ENCODE results near the gene IMP4. TPM values are rescaled to one million over a fixed set of nuclear protein-coding genes. Genes with fewer than 3 reads are reported as not detected.

Gene IMP4
- total RNA-seq, 1 experiment from 2014 or later: 89.2 TPM

DNA sequence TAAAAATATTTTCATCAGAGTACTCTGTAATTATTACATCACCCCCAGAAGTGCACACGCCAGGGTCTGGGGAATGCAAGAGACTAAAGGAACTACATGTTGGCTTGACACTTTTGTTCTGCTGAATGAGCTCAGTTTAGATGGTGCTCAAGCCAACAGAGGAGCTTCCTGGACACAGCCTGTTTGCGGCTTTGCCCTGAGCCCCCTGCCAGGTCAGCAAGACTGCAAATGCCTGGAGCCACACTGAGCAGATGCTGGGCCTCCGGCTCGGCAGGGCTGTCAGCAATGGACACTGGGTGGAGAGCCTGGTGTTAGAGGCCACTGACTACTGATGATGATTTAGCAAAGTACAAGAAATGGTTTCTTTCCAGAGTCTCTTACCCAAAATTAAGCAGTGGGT, 45.1 kb downstream of the IMP4 start:
- Mint-ChIP-seq H3K9me3 (peaks cover 3% of the 10 kb centered on the region; the same call in 1 of the 2 replicates), H3K4me3 (no peak overlapping the region), H3K4me1 (peaks cover 25% of the 10 kb centered on the region), H3K36me3 (no peaks in the 10 kb centered on the region), H3K27me3 (ENCODE audit: low read depth) (peaks cover 15% of the 10 kb centered on the region), H3K27ac (no peak overlapping the region)
- ATAC-seq: peak; percentile 18; the same call in 1 of the 2 replicates
- ChIA-PET CTCF (interaction anchor here (1.0 to 1.5 kb wide), 2 partner anchors 9 to 15 kb away, joined by 3 to 6 read pairs; no protein-coding TSS in a partner anchor), POLR2A (no interaction called here)
- DNase-seq (ENCODE audit: low spot score): no peak
- TF ChIP-seq CBFB (CRISPR knock-in tag; IDR thresholded peaks at IDR 0.05; ENCODE audit: low read depth) (no peak), FOXJ3 (CRISPR knock-in tag; IDR thresholded peaks at IDR 0.05; ENCODE audit: borderline replicate concordance) (no peak), ZNF219 (CRISPR knock-in tag; IDR thresholded peaks at IDR 0.05; ENCODE audit: borderline replicate concordance) (no peak), GRHL2 (CRISPR knock-in tag; IDR thresholded peaks at IDR 0.05; ENCODE audit: insufficient replicate concordance, severe bottlenecking) (no peak), RELA (CRISPR knock-in tag; IDR thresholded peaks at IDR 0.05; ENCODE audit: borderline replicate concordance) (no peak), ZNF138 (CRISPR knock-in tag; conservative IDR thresholded peaks at IDR 0.05) (no peak)
- TF ChIP-seq, protein P1, sequence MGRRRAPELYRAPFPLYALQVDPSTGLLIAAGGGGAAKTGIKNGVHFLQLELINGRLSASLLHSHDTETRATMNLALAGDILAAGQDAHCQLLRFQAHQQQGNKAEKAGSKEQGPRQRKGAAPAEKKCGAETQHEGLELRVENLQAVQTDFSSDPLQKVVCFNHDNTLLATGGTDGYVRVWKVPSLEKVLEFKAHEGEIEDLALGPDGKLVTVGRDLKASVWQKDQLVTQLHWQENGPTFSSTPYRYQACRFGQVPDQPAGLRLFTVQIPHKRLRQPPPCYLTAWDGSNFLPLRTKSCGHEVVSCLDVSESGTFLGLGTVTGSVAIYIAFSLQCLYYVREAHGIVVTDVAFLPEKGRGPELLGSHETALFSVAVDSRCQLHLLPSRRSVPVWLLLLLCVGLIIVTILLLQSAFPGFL (CRISPR knock-in tag; IDR thresholded peaks at IDR 0.05; ENCODE audit: borderline replicate concordance): no peak
- TF ChIP-seq, protein P2, sequence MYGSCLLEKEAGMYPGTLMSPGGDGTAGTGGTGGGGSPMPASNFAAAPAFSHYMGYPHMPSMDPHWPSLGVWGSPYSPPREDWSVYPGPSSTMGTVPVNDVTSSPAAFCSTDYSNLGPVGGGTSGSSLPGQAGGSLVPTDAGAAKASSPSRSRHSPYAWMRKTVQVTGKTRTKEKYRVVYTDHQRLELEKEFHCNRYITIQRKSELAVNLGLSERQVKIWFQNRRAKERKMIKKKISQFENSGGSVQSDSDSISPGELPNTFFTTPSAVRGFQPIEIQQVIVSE (CRISPR knock-in tag; IDR thresholded peaks at IDR 0.05; ENCODE audit: borderline replicate concordance): no peak
- TF ChIP-seq, protein P3, sequence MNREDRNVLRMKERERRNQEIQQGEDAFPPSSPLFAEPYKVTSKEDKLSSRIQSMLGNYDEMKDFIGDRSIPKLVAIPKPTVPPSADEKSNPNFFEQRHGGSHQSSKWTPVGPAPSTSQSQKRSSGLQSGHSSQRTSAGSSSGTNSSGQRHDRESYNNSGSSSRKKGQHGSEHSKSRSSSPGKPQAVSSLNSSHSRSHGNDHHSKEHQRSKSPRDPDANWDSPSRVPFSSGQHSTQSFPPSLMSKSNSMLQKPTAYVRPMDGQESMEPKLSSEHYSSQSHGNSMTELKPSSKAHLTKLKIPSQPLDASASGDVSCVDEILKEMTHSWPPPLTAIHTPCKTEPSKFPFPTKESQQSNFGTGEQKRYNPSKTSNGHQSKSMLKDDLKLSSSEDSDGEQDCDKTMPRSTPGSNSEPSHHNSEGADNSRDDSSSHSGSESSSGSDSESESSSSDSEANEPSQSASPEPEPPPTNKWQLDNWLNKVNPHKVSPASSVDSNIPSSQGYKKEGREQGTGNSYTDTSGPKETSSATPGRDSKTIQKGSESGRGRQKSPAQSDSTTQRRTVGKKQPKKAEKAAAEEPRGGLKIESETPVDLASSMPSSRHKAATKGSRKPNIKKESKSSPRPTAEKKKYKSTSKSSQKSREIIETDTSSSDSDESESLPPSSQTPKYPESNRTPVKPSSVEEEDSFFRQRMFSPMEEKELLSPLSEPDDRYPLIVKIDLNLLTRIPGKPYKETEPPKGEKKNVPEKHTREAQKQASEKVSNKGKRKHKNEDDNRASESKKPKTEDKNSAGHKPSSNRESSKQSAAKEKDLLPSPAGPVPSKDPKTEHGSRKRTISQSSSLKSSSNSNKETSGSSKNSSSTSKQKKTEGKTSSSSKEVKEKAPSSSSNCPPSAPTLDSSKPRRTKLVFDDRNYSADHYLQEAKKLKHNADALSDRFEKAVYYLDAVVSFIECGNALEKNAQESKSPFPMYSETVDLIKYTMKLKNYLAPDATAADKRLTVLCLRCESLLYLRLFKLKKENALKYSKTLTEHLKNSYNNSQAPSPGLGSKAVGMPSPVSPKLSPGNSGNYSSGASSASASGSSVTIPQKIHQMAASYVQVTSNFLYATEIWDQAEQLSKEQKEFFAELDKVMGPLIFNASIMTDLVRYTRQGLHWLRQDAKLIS (CRISPR knock-in tag; IDR thresholded peaks at IDR 0.05; ENCODE audit: borderline replicate concordance): no peak
- TF ChIP-seq, protein P4, sequence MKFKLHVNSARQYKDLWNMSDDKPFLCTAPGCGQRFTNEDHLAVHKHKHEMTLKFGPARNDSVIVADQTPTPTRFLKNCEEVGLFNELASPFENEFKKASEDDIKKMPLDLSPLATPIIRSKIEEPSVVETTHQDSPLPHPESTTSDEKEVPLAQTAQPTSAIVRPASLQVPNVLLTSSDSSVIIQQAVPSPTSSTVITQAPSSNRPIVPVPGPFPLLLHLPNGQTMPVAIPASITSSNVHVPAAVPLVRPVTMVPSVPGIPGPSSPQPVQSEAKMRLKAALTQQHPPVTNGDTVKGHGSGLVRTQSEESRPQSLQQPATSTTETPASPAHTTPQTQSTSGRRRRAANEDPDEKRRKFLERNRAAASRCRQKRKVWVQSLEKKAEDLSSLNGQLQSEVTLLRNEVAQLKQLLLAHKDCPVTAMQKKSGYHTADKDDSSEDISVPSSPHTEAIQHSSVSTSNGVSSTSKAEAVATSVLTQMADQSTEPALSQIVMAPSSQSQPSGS (CRISPR knock-in tag; IDR thresholded peaks at IDR 0.05; ENCODE audit: borderline replicate concordance, low read depth): no peak

DNA sequence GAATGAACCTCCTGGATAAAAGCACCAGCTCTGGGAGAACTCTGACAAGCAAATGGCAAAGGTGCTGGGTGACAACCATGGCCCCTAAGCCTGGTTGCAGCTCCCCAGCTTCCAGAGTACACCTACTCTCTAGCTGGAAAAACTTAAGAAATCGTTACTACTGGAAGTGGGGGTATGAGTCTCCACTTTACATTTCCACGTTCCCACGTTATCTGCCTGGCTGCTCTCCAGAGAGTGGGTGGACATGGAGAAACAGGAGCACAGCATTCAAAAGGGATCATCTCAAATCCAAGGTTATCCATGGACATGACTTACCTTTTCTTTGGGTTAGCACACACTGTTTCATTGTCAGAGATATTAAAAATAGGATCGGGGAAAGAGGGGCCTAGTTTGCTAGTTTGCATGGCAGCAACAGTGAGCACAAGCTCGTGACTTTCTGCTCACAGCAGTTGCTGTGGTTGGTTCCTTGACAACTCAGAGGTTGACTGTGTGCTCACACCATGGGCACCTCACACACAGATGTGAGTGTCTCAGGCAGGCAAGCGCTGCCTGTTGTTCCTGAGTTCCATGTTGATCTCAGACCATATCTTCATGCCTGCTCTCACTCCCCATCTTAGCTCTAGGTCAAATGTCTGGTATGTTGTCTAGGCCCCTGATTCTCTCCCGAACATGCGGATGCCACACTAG, 45.7 kb downstream of the IMP4 start:
- ChIA-PET CTCF (interaction anchor here (1.0 to 1.5 kb wide), 2 partner anchors 10 to 16 kb away, joined by 3 to 6 read pairs; no protein-coding TSS in a partner anchor), POLR2A (no interaction called here)
- Mint-ChIP-seq H3K4me3 (no peak overlapping the region), H3K9me3 (no peaks in the 10 kb centered on the region), H3K36me3 (no peaks in the 10 kb centered on the region), H3K4me1 (peaks cover 27% of the 10 kb centered on the region), H3K27ac (no peak overlapping the region), H3K27me3 (ENCODE audit: low read depth) (peaks cover 18% of the 10 kb centered on the region)
- DNase-seq (ENCODE audit: low spot score): no peak
- ATAC-seq: no peak
- no peak for TF ChIP-seq JUN (CRISPR knock-in tag; IDR thresholded peaks at IDR 0.05)
- no peak for TF ChIP-seq HMGXB4 (CRISPR knock-in tag; IDR thresholded peaks at IDR 0.05)
- TF ChIP-seq, protein P1 (CRISPR knock-in tag; IDR thresholded peaks at IDR 0.05; ENCODE audit: borderline replicate concordance): no peak
- no peak for TF ChIP-seq EMX1 (CRISPR knock-in tag; IDR thresholded peaks at IDR 0.05)
- TF ChIP-seq RORB (CRISPR knock-in tag; IDR thresholded peaks at IDR 0.05): no peak

Measured in WTC11 (cell line).